ENCODE results near the gene STON2. TPM values are rescaled to one million over a fixed set of nuclear protein-coding genes. Genes with fewer than 3 reads are reported as not detected.

The STON2 gene
- total and polyA plus RNA-seq, 4 donors: 1.9 to 30.0 (median 7.3) TPM

DNA sequence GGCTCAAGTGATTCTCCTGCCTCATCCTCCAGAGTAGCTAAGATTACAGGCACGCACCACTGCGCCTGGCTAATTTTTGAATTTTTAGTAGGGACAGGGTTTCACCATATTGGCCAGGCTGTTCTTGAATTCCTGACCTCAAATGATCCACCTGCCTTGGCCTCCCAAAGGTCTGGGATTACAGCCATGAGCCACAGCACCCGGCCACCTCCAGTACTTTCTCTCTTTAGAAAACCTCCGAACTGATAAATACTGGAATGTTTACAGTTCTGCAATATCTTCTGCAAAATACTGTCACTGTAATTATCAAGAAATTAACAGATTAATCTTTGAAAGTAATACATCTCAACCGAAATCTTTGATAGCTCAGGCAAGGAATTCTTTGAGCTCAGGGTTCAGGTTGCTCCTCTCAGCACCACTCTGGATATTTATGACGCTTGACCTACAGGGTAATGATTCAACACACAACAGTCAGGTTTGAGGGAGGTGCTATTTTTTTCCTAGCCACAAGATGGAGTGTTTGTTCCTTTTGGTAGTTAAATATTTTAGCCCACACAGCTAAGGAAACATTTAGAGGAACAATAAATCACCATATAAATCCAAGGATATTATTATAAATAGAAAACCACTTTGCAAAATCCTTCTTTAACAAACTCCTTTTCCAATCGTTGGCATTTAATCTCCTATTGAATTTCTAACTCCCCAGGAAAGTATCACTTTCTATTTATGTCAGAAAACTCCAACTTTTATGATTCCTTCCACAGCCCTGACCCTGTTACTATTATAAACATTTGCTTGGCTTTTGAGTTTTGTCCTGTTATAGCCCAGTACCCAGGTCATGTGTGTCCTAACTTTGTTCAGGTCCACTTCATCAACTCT is 130.8 kb downstream of the STON2 start:
- 21% methylated on average over 7 of the region's 7 CpGs for WGBS
- peaks cover 0 to 8% (median 4%) of the 10 kb centered on the region in 4 donors for H3K4me1 ChIP-seq (ENCODE audit: control insufficient read depth in 4 of 4, insufficient read depth in 4 of 4, low read length in 3 of 4)
- H3K4me3 ChIP-seq (ENCODE audit: low read depth in 1 of 3, low read length in 3 of 3): no peak overlapping the region
- peak overlapping the region in 1 of 2 donors; percentile 2 for H3K27ac ChIP-seq (ENCODE audit: low read depth in 1 of 2, low read length in 2 of 2)
- H3K36me3 ChIP-seq (ENCODE audit: control insufficient read depth in 4 of 4, insufficient read depth in 3 of 4, low read depth in 1 of 4, low read length in 3 of 4): no peaks in the 10 kb centered on the region
- no peaks in the 10 kb centered on the region for H3K9me3 ChIP-seq (ENCODE audit: control insufficient read depth in 4 of 4, low read length in 3 of 4)
- H3K9ac ChIP-seq (ENCODE audit: low read depth in 1 of 2, low read length in 2 of 2): no peak overlapping the region
- TF ChIP-seq, protein P1, sequence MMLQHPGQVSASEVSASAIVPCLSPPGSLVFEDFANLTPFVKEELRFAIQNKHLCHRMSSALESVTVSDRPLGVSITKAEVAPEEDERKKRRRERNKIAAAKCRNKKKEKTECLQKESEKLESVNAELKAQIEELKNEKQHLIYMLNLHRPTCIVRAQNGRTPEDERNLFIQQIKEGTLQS (IDR thresholded peaks at IDR 0.05): peak; percentile 28
- peak; percentile 97 for TF ChIP-seq RAD21 (IDR thresholded peaks at IDR 0.05)
- TF ChIP-seq TAF1 (conservative IDR thresholded peaks at IDR 0.05): no peak
- TF ChIP-seq NR2F2 (IDR thresholded peaks at IDR 0.05): peak; percentile 26
- TF ChIP-seq, protein P2, sequence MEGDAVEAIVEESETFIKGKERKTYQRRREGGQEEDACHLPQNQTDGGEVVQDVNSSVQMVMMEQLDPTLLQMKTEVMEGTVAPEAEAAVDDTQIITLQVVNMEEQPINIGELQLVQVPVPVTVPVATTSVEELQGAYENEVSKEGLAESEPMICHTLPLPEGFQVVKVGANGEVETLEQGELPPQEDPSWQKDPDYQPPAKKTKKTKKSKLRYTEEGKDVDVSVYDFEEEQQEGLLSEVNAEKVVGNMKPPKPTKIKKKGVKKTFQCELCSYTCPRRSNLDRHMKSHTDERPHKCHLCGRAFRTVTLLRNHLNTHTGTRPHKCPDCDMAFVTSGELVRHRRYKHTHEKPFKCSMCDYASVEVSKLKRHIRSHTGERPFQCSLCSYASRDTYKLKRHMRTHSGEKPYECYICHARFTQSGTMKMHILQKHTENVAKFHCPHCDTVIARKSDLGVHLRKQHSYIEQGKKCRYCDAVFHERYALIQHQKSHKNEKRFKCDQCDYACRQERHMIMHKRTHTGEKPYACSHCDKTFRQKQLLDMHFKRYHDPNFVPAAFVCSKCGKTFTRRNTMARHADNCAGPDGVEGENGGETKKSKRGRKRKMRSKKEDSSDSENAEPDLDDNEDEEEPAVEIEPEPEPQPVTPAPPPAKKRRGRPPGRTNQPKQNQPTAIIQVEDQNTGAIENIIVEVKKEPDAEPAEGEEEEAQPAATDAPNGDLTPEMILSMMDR (IDR thresholded peaks at IDR 0.05; ENCODE audit: low read depth, low read length, missing input control): peak; percentile 96
- no peak for TF ChIP-seq EGR1 (IDR thresholded peaks at IDR 0.05; ENCODE audit: low read depth in 2 of 2)
- TF ChIP-seq JUND (IDR thresholded peaks at IDR 0.05): peak in 1 of 2 donors; percentile 8
- peak; percentile 46 for TF ChIP-seq YY1 (IDR thresholded peaks at IDR 0.05)
- peak; percentile 42 to 48 for TF ChIP-seq RXRA (IDR thresholded peaks at IDR 0.05)
- peak; percentile 34 to 49 for TF ChIP-seq HNF4A (conservative IDR thresholded peaks at IDR 0.05)
- H3K27me3 ChIP-seq (ENCODE audit: control insufficient read depth in 4 of 4, insufficient read depth in 4 of 4, low read length in 3 of 4): no peaks in the 10 kb centered on the region
- no peak for DNase-seq (ENCODE audit: low spot score)

DNA sequence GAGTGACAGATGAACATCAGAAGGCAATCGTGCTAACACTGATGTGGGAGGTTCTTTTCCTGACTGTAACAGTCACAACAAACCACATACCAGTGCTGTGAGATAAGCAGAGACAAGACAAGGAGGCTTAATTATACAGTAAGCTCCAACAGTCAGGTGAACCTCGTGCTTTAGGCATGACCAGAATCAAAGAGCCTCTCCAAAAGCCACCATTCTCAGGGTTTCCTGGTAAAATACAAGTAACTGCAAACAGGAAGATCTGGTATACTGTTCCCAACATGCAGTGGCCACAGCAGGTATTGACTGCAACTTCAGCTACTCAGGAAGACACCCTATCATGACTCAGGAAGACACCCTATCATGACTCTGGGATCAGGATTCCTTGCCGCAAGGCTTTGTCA is 132.1 kb downstream of the STON2 start:
- DNase-seq (ENCODE audit: low spot score): no peak
- TF ChIP-seq, protein P3, sequence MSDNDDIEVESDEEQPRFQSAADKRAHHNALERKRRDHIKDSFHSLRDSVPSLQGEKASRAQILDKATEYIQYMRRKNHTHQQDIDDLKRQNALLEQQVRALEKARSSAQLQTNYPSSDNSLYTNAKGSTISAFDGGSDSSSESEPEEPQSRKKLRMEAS (IDR thresholded peaks at IDR 0.05): no peak
- TF ChIP-seq, protein P2 (IDR thresholded peaks at IDR 0.05; ENCODE audit: low read depth, low read length, missing input control): no peak
- TF ChIP-seq, protein P1 (IDR thresholded peaks at IDR 0.05): no peak
- TF ChIP-seq, protein P4, sequence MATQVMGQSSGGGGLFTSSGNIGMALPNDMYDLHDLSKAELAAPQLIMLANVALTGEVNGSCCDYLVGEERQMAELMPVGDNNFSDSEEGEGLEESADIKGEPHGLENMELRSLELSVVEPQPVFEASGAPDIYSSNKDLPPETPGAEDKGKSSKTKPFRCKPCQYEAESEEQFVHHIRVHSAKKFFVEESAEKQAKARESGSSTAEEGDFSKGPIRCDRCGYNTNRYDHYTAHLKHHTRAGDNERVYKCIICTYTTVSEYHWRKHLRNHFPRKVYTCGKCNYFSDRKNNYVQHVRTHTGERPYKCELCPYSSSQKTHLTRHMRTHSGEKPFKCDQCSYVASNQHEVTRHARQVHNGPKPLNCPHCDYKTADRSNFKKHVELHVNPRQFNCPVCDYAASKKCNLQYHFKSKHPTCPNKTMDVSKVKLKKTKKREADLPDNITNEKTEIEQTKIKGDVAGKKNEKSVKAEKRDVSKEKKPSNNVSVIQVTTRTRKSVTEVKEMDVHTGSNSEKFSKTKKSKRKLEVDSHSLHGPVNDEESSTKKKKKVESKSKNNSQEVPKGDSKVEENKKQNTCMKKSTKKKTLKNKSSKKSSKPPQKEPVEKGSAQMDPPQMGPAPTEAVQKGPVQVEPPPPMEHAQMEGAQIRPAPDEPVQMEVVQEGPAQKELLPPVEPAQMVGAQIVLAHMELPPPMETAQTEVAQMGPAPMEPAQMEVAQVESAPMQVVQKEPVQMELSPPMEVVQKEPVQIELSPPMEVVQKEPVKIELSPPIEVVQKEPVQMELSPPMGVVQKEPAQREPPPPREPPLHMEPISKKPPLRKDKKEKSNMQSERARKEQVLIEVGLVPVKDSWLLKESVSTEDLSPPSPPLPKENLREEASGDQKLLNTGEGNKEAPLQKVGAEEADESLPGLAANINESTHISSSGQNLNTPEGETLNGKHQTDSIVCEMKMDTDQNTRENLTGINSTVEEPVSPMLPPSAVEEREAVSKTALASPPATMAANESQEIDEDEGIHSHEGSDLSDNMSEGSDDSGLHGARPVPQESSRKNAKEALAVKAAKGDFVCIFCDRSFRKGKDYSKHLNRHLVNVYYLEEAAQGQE (IDR thresholded peaks at IDR 0.05): no peak
- TF ChIP-seq NR2F2 (IDR thresholded peaks at IDR 0.05) (no peak), TAF1 (conservative IDR thresholded peaks at IDR 0.05) (no peak), HNF4A (conservative IDR thresholded peaks at IDR 0.05) (no peak), JUND (IDR thresholded peaks at IDR 0.05) (no peak), EGR1 (IDR thresholded peaks at IDR 0.05; ENCODE audit: low read depth in 2 of 2) (no peak), SP1 (IDR thresholded peaks at IDR 0.05) (no peak), GABPA (IDR thresholded peaks at IDR 0.05 in 1 of 2, conservative IDR thresholded peaks at IDR 0.05 in 1 of 2) (no peak)
- TF ChIP-seq, protein P5, sequence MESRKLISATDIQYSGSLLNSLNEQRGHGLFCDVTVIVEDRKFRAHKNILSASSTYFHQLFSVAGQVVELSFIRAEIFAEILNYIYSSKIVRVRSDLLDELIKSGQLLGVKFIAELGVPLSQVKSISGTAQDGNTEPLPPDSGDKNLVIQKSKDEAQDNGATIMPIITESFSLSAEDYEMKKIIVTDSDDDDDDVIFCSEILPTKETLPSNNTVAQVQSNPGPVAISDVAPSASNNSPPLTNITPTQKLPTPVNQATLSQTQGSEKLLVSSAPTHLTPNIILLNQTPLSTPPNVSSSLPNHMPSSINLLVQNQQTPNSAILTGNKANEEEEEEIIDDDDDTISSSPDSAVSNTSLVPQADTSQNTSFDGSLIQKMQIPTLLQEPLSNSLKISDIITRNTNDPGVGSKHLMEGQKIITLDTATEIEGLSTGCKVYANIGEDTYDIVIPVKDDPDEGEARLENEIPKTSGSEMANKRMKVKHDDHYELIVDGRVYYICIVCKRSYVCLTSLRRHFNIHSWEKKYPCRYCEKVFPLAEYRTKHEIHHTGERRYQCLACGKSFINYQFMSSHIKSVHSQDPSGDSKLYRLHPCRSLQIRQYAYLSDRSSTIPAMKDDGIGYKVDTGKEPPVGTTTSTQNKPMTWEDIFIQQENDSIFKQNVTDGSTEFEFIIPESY (IDR thresholded peaks at IDR 0.05): no peak
- WGBS: 72% methylated on average over 3 of the region's 3 CpGs
- Histone ChIP-seq H3K4me1 (ENCODE audit: control insufficient read depth in 4 of 4, insufficient read depth in 4 of 4, low read length in 3 of 4) (peaks cover 0 to 8% (median 3%) of the 10 kb centered on the region in 4 donors), H3K27ac (ENCODE audit: low read depth in 1 of 2, low read length in 2 of 2) (no peak overlapping the region), H3K4me3 (ENCODE audit: low read depth in 1 of 3, low read length in 3 of 3) (no peak overlapping the region), H3K27me3 (ENCODE audit: control insufficient read depth in 4 of 4, insufficient read depth in 4 of 4, low read length in 3 of 4) (no peaks in the 10 kb centered on the region), H3K9ac (ENCODE audit: low read depth in 1 of 2, low read length in 2 of 2) (no peak overlapping the region), H3K36me3 (ENCODE audit: control insufficient read depth in 4 of 4, insufficient read depth in 3 of 4, low read depth in 1 of 4, low read length in 3 of 4) (no peaks in the 10 kb centered on the region), H3K9me3 (ENCODE audit: control insufficient read depth in 4 of 4, low read length in 3 of 4) (no peaks in the 10 kb centered on the region)
